OCI-LY1 (cell line): Measurements from ENCODE around the gene STAG1.

Experiments
- EZH2 ChIP-seq: fragments of 200-600 bp; sonication (generic), shearing (Covaris generic); IDR thresholded peaks from 2 replicates; pipeline ENCODE4 v1.8.0; 2017; ENCODE audit warnings: borderline replicate concordance, mixed run types, mild to moderate bottlenecking, antibody characterized with exemption, low read length, moderate library complexity, mixed read lengths
- TF ChIP-seq, protein P1 (sequence below): fragments of 200-600 bp; sonication (generic), shearing (Covaris generic); IDR thresholded peaks from 2 replicates; pipeline ENCODE4 v1.5.1; 2017; ENCODE audit warnings: mild to moderate bottlenecking, antibody characterized with exemption, low read length, moderate library complexity, mixed read lengths

DNA sequence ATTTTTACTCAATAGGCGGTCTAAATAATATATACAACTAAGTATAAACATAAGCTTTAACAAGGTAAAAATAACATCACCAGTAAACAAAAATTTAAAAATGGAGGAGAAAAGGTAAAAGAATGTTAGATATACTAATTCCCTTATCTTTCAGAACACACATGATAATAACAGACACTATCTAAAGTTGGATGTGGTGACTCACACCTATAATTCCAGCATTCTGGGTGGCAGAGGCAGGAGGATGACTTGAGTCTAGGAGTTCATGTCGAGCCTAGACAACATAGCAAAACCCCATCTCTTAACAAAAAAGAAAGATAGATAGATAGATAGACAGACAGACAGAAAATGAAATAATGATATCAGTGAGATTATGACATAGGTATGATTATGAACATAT lies 85.1 kb downstream of the STAG1 start:
- TF ChIP-seq, protein P1, sequence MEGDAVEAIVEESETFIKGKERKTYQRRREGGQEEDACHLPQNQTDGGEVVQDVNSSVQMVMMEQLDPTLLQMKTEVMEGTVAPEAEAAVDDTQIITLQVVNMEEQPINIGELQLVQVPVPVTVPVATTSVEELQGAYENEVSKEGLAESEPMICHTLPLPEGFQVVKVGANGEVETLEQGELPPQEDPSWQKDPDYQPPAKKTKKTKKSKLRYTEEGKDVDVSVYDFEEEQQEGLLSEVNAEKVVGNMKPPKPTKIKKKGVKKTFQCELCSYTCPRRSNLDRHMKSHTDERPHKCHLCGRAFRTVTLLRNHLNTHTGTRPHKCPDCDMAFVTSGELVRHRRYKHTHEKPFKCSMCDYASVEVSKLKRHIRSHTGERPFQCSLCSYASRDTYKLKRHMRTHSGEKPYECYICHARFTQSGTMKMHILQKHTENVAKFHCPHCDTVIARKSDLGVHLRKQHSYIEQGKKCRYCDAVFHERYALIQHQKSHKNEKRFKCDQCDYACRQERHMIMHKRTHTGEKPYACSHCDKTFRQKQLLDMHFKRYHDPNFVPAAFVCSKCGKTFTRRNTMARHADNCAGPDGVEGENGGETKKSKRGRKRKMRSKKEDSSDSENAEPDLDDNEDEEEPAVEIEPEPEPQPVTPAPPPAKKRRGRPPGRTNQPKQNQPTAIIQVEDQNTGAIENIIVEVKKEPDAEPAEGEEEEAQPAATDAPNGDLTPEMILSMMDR = no peak
- no peak for TF ChIP-seq EZH2
